GM23248 (cell line): Measurements from ENCODE around the gene ZNF470. TPM values are rescaled to one million over a fixed set of nuclear protein-coding genes. Genes with fewer than 3 reads are reported as not detected.

Experiments used
- DNase-seq: peaks from one replicate; pipeline ENCODE4 v3.0.0-alpha.2; 2015
- H2AFZ ChIP-seq: fragments of 200-600 bp; sonication (generic); 2 replicates; pipeline ENCODE4 v1.6.1; 2016; ENCODE audit warnings: antibody characterized with exemption
- H3F3A ChIP-seq: fragments of 200-600 bp; sonication (generic); 2 replicates; pipeline ENCODE4 v1.6.1; 2016; ENCODE audit warnings: mild to moderate bottlenecking, antibody characterized with exemption, mixed run types; ENCODE audit not compliant: insufficient read depth
- H3K27ac ChIP-seq: fragments of 200-600 bp; sonication (generic); 2 replicates; pipeline ENCODE4 v1.5.1; 2016; ENCODE audit warnings: mild to moderate bottlenecking
- H3K27me3 ChIP-seq: fragments of 200-600 bp; sonication (generic); replicated peaks from 2 replicates; pipeline ENCODE4 v1.6.1; 2016; ENCODE audit warnings: mild to moderate bottlenecking; ENCODE audit not compliant: insufficient read depth
- H3K36me3 ChIP-seq: fragments of 200-600 bp; sonication (generic); 2 replicates; pipeline ENCODE4 v1.6.1; 2016; ENCODE audit warnings: low read depth, mild to moderate bottlenecking
- H3K4me1 ChIP-seq: fragments of 200-600 bp; sonication (generic); 2 replicates; pipeline ENCODE4 v1.6.1; 2016; ENCODE audit warnings: mild to moderate bottlenecking; ENCODE audit not compliant: insufficient read depth
- H3K4me2 ChIP-seq: fragments of 200-600 bp; sonication (generic); one replicate; pipeline ENCODE4 v1.6.1; 2016; ENCODE audit warnings: mild to moderate bottlenecking; ENCODE audit not compliant: unreplicated experiment
- H3K4me3 ChIP-seq: fragments of 200-600 bp; sonication (generic); 2 replicates; pipeline ENCODE4 v1.5.1; 2016; ENCODE audit warnings: mild to moderate bottlenecking
- H3K79me2 ChIP-seq: fragments of 200-600 bp; sonication (generic); 2 replicates; pipeline ENCODE4 v1.6.1; 2016; ENCODE audit warnings: mild to moderate bottlenecking; ENCODE audit not compliant: insufficient read depth
- H3K9ac ChIP-seq: fragments of 200-600 bp; sonication (generic); 2 replicates; pipeline ENCODE4 v1.6.1; 2016; ENCODE audit warnings: mild to moderate bottlenecking
- H3K9me2 ChIP-seq: fragments of 200-600 bp; sonication (generic); 2 replicates; pipeline ENCODE4 v1.6.1; 2016; ENCODE audit warnings: mixed run types, mild to moderate bottlenecking, moderate library complexity; ENCODE audit not compliant: insufficient read depth
- H3K9me3 ChIP-seq: fragments of 200-600 bp; sonication (generic); one replicate; pipeline ENCODE4 v1.6.1; 2017; ENCODE audit warnings: low read depth
- H4K20me1 ChIP-seq: fragments of 200-600 bp; sonication (generic); 2 replicates; pipeline ENCODE4 v1.6.0; 2016; ENCODE audit not compliant: insufficient read depth
- EZH2 ChIP-seq: fragments of 200-600 bp; sonication (generic); IDR thresholded peaks from 2 replicates; pipeline ENCODE4 v1.6.1; 2018; ENCODE audit warnings: antibody characterized with exemption, mild to moderate bottlenecking; ENCODE audit not compliant: insufficient read depth, poor library complexity, severe bottlenecking
- EZH2phosphoT487 ChIP-seq: fragments of 200-600 bp; sonication (generic); IDR thresholded peaks from 2 replicates; pipeline ENCODE4 v1.6.1; 2018; ENCODE audit warnings: antibody characterized with exemption, moderate library complexity, mild to moderate bottlenecking, low read depth; ENCODE audit not compliant: insufficient read depth
- WGBS, 2 experiments: methylation state at CpG; one replicate each; pipeline ENCODE4 v1.1.6; 2015 to 2017; ENCODE audit warnings: low lambda C conversion rate in 2 of 2, low coverage in 1 of 2; ENCODE audit errors: missing lambda C conversion rate in 2 of 2; 5-methylcytosine and 5-hydroxymethylcytosine counted together
- in situ Hi-C: fragments of 300-500 bp; cut with MboI; formaldehyde crosslinking; loops from 2 replicates; pipeline ENCODE4 v1.15.0; 2020
- polyA plus RNA-seq: library from polyadenylated mRNA; unstranded; fragments of >200 nt; fragmentation: Nextera tagmentation; extraction: Ambion mirVana; gene quantifications from 2 replicates; pipeline ENCODE4 v1.2.1, GENCODE V29; 2016
- total RNA-seq: library from RNA; depleted of rRNA; stranded (reverse); fragments of >200 nt; shearing (Covaris generic); gene quantifications from 2 replicates; pipeline ENCODE4 v1.2.3, GENCODE V29; 2014

ZNF470 gene
- total and polyA plus RNA-seq, 2 experiments from 2014 or later: 3.5 TPM

DNA sequence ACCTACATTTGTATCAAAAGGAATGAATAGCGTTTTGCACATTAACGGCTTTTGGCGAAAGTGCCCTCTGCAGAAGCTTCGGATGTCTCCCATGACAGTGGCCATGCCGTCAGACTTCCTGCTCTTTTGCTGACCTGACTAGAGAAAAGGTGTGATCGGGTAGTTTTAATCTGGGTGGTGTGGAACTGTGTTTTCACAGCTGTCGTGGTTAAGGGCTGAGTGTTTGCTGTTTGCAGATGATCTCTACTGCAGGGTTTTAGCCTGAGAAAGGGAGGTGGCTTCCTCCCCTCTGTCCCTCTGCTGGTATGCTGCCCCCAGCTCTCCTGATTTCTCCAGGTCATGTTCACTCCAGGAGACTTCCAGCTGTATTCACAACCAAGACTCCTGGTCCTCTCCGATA lies 50.3 kb downstream of the ZNF470 start:
- H3K4me3 ChIP-seq: no peak overlapping the region
- H3K36me3 ChIP-seq: peaks cover 6% of the 10 kb centered on the region; the same call in 1 of the 2 replicates
- no peaks in the 10 kb centered on the region for H3K9me2 ChIP-seq
- TF ChIP-seq EZH2phosphoT487 (no peak), EZH2 (no peak)
- H3K9me3 ChIP-seq: no peaks in the 10 kb centered on the region
- no peak for DNase-seq
- no peak overlapping the region for H3K9ac ChIP-seq
- H3K4me1 ChIP-seq: no peaks in the 10 kb centered on the region
- no peak overlapping the region for H3K27ac ChIP-seq
- H3F3A ChIP-seq: no peaks in the 10 kb centered on the region
- no peak overlapping the region for H2AFZ ChIP-seq
- H3K27me3 ChIP-seq: no peaks in the 10 kb centered on the region
- no peak overlapping the region for H3K4me2 ChIP-seq
- in situ Hi-C loops: no loop called here
- peaks cover 52% of the 10 kb centered on the region for H3K79me2 ChIP-seq
- 97% methylated on average over 8 of the region's 8 CpGs for WGBS, 2 experiments
- no peaks in the 10 kb centered on the region for H4K20me1 ChIP-seq

DNA sequence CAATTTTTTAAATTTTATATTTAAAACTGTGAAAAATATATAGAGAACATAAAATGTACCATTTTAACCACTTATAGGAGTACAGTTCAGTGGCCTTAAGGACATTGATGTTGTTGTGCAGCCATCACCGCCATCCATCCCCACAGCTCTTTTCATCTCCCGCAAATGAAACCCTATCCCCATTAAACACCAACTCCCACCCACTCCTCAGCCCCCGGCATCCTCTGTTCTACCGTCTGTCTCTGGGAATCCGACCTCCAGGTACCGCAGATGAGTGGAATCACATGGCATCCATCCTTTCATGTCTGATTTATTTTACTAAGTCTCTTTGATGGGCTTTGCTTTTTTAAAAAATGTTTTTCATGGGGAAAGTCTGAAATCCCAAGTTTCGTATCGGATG lies 51.9 kb downstream of the ZNF470 start:
- H3K27me3 ChIP-seq: no peaks in the 10 kb centered on the region
- H3K4me1 ChIP-seq: no peaks in the 10 kb centered on the region
- H3K9me2 ChIP-seq: no peaks in the 10 kb centered on the region
- no peaks in the 10 kb centered on the region for H4K20me1 ChIP-seq
- WGBS, 2 experiments: 23 to 31% methylated on average over 8 of the region's 8 CpGs
- TF ChIP-seq EZH2 (no peak), EZH2phosphoT487 (no peak)
- H3K9ac ChIP-seq: no peak overlapping the region
- peaks cover 39% of the 10 kb centered on the region for H3K79me2 ChIP-seq
- no peaks in the 10 kb centered on the region for H3K9me3 ChIP-seq
- no peak overlapping the region for H2AFZ ChIP-seq
- H3F3A ChIP-seq: no peaks in the 10 kb centered on the region
- H3K27ac ChIP-seq: no peak overlapping the region
- in situ Hi-C loops: no loop called here
- H3K36me3 ChIP-seq: peaks cover 7% of the 10 kb centered on the region; the same call in 1 of the 2 replicates
- H3K4me3 ChIP-seq: no peak overlapping the region
- DNase-seq: no peak
- no peak overlapping the region for H3K4me2 ChIP-seq

DNA sequence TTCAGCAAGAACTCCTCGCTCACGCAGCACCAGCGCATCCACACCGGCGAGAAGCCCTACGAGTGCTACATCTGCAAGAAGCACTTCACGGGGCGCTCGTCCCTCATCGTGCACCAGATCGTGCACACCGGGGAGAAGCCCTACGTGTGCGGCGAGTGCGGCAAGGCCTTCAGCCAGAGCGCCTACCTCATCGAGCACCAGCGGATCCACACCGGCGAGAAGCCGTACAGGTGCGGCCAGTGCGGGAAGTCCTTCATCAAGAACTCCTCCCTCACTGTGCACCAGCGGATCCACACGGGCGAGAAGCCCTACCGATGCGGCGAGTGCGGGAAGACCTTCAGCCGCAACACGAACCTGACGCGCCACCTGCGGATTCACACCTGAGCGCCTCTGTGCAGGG lies 55.1 kb downstream of the ZNF470 start:
- Histone ChIP-seq H3K4me1 (no peaks in the 10 kb centered on the region), H3K9me3 (no peaks in the 10 kb centered on the region), H2AFZ (no peak overlapping the region), H3K36me3 (0 out of 2 replicates have a peak, but pooled peaks cover 5% of the 10 kb centered on the region), H3K27me3 (no peaks in the 10 kb centered on the region), H3K4me2 (no peak overlapping the region), H3K79me2 (peaks cover 20% of the 10 kb centered on the region; the same call in 1 of the 2 replicates), H3K9me2 (no peaks in the 10 kb centered on the region), H3K9ac (no peak overlapping the region), H3K27ac (no peak overlapping the region), H3K4me3 (no peak overlapping the region), H3F3A (no peaks in the 10 kb centered on the region), H4K20me1 (no peaks in the 10 kb centered on the region)
- in situ Hi-C loops: no loop called here
- TF ChIP-seq EZH2 (no peak), EZH2phosphoT487 (no peak)
- WGBS, 2 experiments: 96 to 99% methylated on average over 28 to 37 of the region's 37 CpGs
- DNase-seq: no peak

DNA sequence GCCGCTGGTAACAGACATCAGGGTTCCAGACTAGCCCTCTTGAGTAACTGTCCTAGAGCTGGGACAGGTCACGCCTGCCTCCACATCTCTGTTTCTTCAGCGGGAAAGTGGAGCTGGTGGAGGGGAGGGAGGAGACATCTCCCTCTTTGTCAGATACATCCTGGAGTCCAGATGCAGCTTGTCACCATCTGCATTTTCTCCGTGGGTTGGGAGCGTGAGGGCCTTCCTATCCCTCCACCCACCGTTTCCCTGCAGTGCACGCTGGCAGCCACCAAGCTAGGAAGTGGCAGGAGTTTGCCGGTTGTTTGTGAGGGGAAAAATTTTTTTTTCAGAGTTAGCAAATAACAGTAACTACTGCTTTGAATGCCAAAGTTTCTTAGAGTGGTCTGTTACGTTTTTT lies 55.7 kb downstream of the ZNF470 start:
- no peaks in the 10 kb centered on the region for H3K9me3 ChIP-seq
- H3K79me2 ChIP-seq: peaks cover 16% of the 10 kb centered on the region; the same call in 1 of the 2 replicates
- H3F3A ChIP-seq: no peaks in the 10 kb centered on the region
- WGBS, 2 experiments: 38 to 42% methylated on average over 9 of the region's 9 CpGs
- H3K27me3 ChIP-seq: no peaks in the 10 kb centered on the region
- no peak overlapping the region for H3K4me3 ChIP-seq
- TF ChIP-seq EZH2: no peak
- no peak for TF ChIP-seq EZH2phosphoT487
- H3K9me2 ChIP-seq: no peaks in the 10 kb centered on the region
- H3K27ac ChIP-seq: no peak overlapping the region
- no peak overlapping the region for H3K9ac ChIP-seq
- no peak for DNase-seq
- no peaks in the 10 kb centered on the region for H3K4me1 ChIP-seq
- H4K20me1 ChIP-seq: no peaks in the 10 kb centered on the region
- 0 out of 2 replicates have a peak, but pooled peaks cover 5% of the 10 kb centered on the region for H3K36me3 ChIP-seq
- in situ Hi-C loops: no loop called here
- no peak overlapping the region for H3K4me2 ChIP-seq
- no peak overlapping the region for H2AFZ ChIP-seq

DNA sequence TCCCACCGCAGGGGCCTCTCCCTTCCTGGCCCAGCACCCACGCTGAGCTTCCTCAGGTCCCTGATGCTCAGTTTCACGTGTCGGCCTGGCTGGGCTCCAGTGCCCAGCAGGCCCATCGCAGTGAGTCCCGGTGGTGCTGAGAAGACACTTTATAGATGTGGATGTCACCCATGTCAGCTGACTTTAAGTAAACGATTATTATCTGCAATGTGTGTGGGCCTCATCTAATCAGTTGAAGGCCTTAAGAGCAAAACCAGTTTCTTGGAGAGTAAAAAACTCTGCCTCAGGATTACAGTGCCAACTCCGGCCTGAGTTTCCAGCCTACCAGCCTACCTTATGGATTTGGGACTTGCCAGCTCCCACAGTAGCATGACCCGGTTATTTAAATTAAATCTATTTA lies 58.4 kb downstream of the ZNF470 start:
- no peak for DNase-seq
- H3K36me3 ChIP-seq: 0 out of 2 replicates have a peak, but pooled peaks cover 5% of the 10 kb centered on the region
- H3K79me2 ChIP-seq: no peaks in the 10 kb centered on the region
- no peaks in the 10 kb centered on the region for H3F3A ChIP-seq
- no peaks in the 10 kb centered on the region for H3K9me3 ChIP-seq
- 92 to 93% methylated on average over 9 of the region's 9 CpGs for WGBS, 2 experiments
- no peaks in the 10 kb centered on the region for H4K20me1 ChIP-seq
- no peak overlapping the region for H3K4me2 ChIP-seq
- in situ Hi-C loops: loop anchor here (25.0 kb wide), 1 partner anchor 588 kb away; no protein-coding TSS in a partner anchor
- no peak overlapping the region for H3K9ac ChIP-seq
- no peaks in the 10 kb centered on the region for H3K9me2 ChIP-seq
- H2AFZ ChIP-seq: no peak overlapping the region
- H3K4me1 ChIP-seq: no peaks in the 10 kb centered on the region
- H3K27me3 ChIP-seq: no peaks in the 10 kb centered on the region
- TF ChIP-seq EZH2phosphoT487: no peak
- no peak for TF ChIP-seq EZH2
- no peak overlapping the region for H3K27ac ChIP-seq
- H3K4me3 ChIP-seq: no peak overlapping the region
